Measurements from ENCODE around the gene ICA1. TPM values are rescaled to one million over a fixed set of nuclear protein-coding genes. Genes with fewer than 3 reads are reported as not detected.
"Not testable (repeated sequence)": the region's sequence is repeated elsewhere in the genome, so short reads cannot be mapped to it uniquely, and the experiment has no call there.

Gene ICA1
- polyA plus RNA-seq, 1 experiment: not detected

- H3K9me3 ChIP-seq (ENCODE audit: control insufficient read depth, insufficient read depth, low read length): no peaks in the 10 kb centered on the region
- TF ChIP-seq CTCF (IDR thresholded peaks at IDR 0.05; ENCODE audit: low read depth, low read length): no peak
- H3K27ac ChIP-seq (ENCODE audit: low read depth, low read length): no peak overlapping the region
- no peak overlapping the region for H3K4me3 ChIP-seq (ENCODE audit: low read depth, low read length)
- DNase-seq (ENCODE audit: low read depth, low spot score): no peak
- CTCF ChIA-PET: no interaction called here
- POLR2A ChIA-PET: no interaction called here
- no peaks in the 10 kb centered on the region for H3K27me3 ChIP-seq (ENCODE audit: control insufficient read depth, insufficient read depth, low read length)
Measured at GRCh38 chr7:8250547-8250946, 11.4 kb downstream of the ICA1 start.

- CTCF ChIA-PET: no interaction called here
- POLR2A ChIA-PET: no interaction called here
Measured at GRCh38 chr7:8249121-8249520, 12.8 kb downstream of the ICA1 start.

GRCh38 chr7:8246020-8246419 lies 15.9 kb downstream of the ICA1 start:
- CTCF ChIA-PET: no interaction called here
- POLR2A ChIA-PET: no interaction called here
- no peak for TF ChIP-seq CTCF (IDR thresholded peaks at IDR 0.05; ENCODE audit: low read depth, low read length)
- H3K27me3 ChIP-seq (ENCODE audit: control insufficient read depth, insufficient read depth, low read length): no peaks in the 10 kb centered on the region
- no peak overlapping the region for H3K27ac ChIP-seq (ENCODE audit: low read depth, low read length)
- H3K9me3 ChIP-seq (ENCODE audit: control insufficient read depth, insufficient read depth, low read length): no peaks in the 10 kb centered on the region
- H3K4me3 ChIP-seq (ENCODE audit: low read depth, low read length): no peak overlapping the region
- DNase-seq (ENCODE audit: low read depth, low spot score): no peak

More at GRCh38 chr7:8249121-8249520, 12.8 kb downstream of the ICA1 start:
- TF ChIP-seq CTCF (IDR thresholded peaks at IDR 0.05; ENCODE audit: low read depth, low read length): no peak
- DNase-seq (ENCODE audit: low read depth, low spot score): no peak
- no peak overlapping the region for H3K4me3 ChIP-seq (ENCODE audit: low read depth, low read length)
- no peaks in the 10 kb centered on the region for H3K9me3 ChIP-seq (ENCODE audit: control insufficient read depth, insufficient read depth, low read length)
- H3K27ac ChIP-seq (ENCODE audit: low read depth, low read length): no peak overlapping the region
- H3K27me3 ChIP-seq (ENCODE audit: control insufficient read depth, insufficient read depth, low read length): no peaks in the 10 kb centered on the region

- H3K4me3 ChIP-seq (ENCODE audit: low read depth, low read length); DNase-seq (ENCODE audit: low read depth, low spot score); H3K27me3 ChIP-seq (ENCODE audit: control insufficient read depth, insufficient read depth, low read length); H3K27ac ChIP-seq (ENCODE audit: low read depth, low read length); POLR2A ChIA-PET; CTCF ChIA-PET; H3K9me3 ChIP-seq (ENCODE audit: control insufficient read depth, insufficient read depth, low read length): not testable (repeated sequence)
Measured at GRCh38 chr7:8245032-8245431, 16.9 kb downstream of the ICA1 start.

GRCh38 chr7:8243059-8243458 lies 18.9 kb downstream of the ICA1 start:
- H3K9me3 ChIP-seq (ENCODE audit: control insufficient read depth, insufficient read depth, low read length); POLR2A ChIA-PET; H3K27ac ChIP-seq (ENCODE audit: low read depth, low read length); CTCF ChIA-PET; DNase-seq (ENCODE audit: low read depth, low spot score); H3K27me3 ChIP-seq (ENCODE audit: control insufficient read depth, insufficient read depth, low read length); H3K4me3 ChIP-seq (ENCODE audit: low read depth, low read length): not testable (repeated sequence)

- CTCF ChIA-PET; H3K27me3 ChIP-seq (ENCODE audit: control insufficient read depth, insufficient read depth, low read length); H3K27ac ChIP-seq (ENCODE audit: low read depth, low read length); DNase-seq (ENCODE audit: low read depth, low spot score); H3K9me3 ChIP-seq (ENCODE audit: control insufficient read depth, insufficient read depth, low read length); POLR2A ChIA-PET; H3K4me3 ChIP-seq (ENCODE audit: low read depth, low read length): not testable (repeated sequence)
Measured at GRCh38 chr7:8239702-8240362, 22.1 kb downstream of the ICA1 start.
